Activated CD8-positive, alpha-beta T cell treated with anti-CD3 and anti-CD28 coated beads, Interleukin-2, amount 10 ng/mL, durations not matched to agents 7 days and 5 days (primary cell): ENCODE measurements around the gene CSAG2. TPM values are rescaled to one million over a fixed set of nuclear protein-coding genes. Genes with fewer than 3 reads are reported as not detected.
"Not testable (repeated sequence)": the region's sequence is repeated elsewhere in the genome, so short reads cannot be mapped to it uniquely, and the experiment has no call there.

Source experiments
- ATAC-seq: fragments of 150-1000 bp; cut with Tn5 transposase; one replicate; pipeline ENCODE4 v1.10.0; 2021; ENCODE audit warnings: moderate library complexity
- CTCF ChIA-PET: fragments of 350-600 bp; sonication (Branson Sonifier 250); formaldehyde crosslinking; loops from one replicate; lab custom pipeline; 2021; ENCODE audit warnings: antibody characterized with exemption; lab: Charles Lee
- POLR2A ChIA-PET: fragments of 350-600 bp; sonication (Branson Sonifier 250); formaldehyde crosslinking; loops from one replicate; lab custom pipeline; 2021; ENCODE audit warnings: antibody characterized with exemption; lab: Charles Lee
- DNase-seq: peaks from one replicate; pipeline ENCODE4 v3.0.0-alpha.2; 2020
- H3K27ac Mint-ChIP-seq: one replicate; pipeline ENCODE4 v1.8.0; 2021; ENCODE audit warnings: mild to moderate bottlenecking, mixed read lengths
- H3K27me3 Mint-ChIP-seq: one replicate; pipeline ENCODE4 v1.8.0; 2021; ENCODE audit warnings: low read depth, mixed read lengths
- H3K36me3 Mint-ChIP-seq: one replicate; pipeline ENCODE4 v1.8.0; 2021; ENCODE audit warnings: low read depth, mixed read lengths
- H3K4me1 Mint-ChIP-seq: one replicate; pipeline ENCODE4 v1.8.0; 2021; ENCODE audit warnings: low read depth, mixed read lengths
- H3K4me3 Mint-ChIP-seq: one replicate; pipeline ENCODE4 v1.8.0; 2021; ENCODE audit warnings: mild to moderate bottlenecking, mixed read lengths
- H3K9me3 Mint-ChIP-seq: one replicate; pipeline ENCODE4 v1.8.0; 2022; ENCODE audit warnings: mixed read lengths; ENCODE audit not compliant: insufficient read depth
- total RNA-seq, 2 experiments: library from RNA; stranded (reverse); gene quantifications; one replicate each; pipeline ENCODE4 v1.2.3, GENCODE V29; 2021

CSAG2 gene
- total RNA-seq = not detected

DNA sequence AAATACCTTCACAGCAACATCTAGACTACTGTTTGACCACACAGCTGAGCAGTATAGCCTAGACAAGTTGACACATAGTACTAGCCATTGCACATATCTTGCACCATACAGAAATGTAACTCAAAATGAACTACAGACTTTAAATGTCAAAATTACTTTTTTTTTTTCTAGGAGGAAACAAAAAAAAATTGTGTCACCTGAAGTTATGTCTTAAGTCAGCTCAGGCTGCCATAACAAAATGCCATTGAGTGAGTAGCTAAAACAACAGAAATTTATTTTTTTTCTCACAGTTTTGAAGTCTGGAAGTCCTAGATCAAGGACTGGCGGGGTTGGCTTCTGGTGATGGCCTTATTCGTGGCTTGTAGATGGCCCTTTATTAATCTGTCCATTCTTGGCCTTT lies at the start of gene CSAG2:
Gene CSAG2 (minus strand): TSS at position 101 of the 400 bp plus-strand sequence. CDS start 161 bp downstream, outside the sequence.
- H3K27me3 Mint-ChIP-seq, H3K36me3 Mint-ChIP-seq, H3K4me3 Mint-ChIP-seq, H3K4me1 Mint-ChIP-seq, DNase-seq, H3K27ac Mint-ChIP-seq, CTCF ChIA-PET, ATAC-seq, H3K9me3 Mint-ChIP-seq, POLR2A ChIA-PET: not testable (repeated sequence)

DNA sequence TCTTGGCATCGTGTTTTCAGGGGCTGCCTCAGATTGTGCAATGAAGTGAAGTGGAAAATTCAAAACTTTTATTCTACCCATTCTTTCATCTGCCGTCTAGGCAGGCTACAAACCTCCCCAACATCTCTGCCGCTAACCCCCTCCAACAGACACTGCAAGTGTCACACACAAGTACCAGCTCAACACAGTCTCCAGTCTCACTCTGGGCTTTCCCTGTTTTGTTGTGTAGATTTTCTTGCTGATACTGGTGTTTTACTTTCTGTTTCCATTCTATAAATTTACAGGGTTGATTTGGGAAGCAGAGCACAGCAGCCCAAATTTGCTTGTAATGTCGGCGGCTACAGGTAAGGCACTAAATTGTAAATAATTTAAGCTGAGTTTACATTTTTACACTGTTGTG lies 45.8 kb upstream of the CSAG2 start:
- DNase-seq, POLR2A ChIA-PET, H3K4me1 Mint-ChIP-seq, H3K27ac Mint-ChIP-seq, H3K27me3 Mint-ChIP-seq, H3K9me3 Mint-ChIP-seq, H3K36me3 Mint-ChIP-seq, ATAC-seq, H3K4me3 Mint-ChIP-seq, CTCF ChIA-PET: not testable (repeated sequence)

DNA sequence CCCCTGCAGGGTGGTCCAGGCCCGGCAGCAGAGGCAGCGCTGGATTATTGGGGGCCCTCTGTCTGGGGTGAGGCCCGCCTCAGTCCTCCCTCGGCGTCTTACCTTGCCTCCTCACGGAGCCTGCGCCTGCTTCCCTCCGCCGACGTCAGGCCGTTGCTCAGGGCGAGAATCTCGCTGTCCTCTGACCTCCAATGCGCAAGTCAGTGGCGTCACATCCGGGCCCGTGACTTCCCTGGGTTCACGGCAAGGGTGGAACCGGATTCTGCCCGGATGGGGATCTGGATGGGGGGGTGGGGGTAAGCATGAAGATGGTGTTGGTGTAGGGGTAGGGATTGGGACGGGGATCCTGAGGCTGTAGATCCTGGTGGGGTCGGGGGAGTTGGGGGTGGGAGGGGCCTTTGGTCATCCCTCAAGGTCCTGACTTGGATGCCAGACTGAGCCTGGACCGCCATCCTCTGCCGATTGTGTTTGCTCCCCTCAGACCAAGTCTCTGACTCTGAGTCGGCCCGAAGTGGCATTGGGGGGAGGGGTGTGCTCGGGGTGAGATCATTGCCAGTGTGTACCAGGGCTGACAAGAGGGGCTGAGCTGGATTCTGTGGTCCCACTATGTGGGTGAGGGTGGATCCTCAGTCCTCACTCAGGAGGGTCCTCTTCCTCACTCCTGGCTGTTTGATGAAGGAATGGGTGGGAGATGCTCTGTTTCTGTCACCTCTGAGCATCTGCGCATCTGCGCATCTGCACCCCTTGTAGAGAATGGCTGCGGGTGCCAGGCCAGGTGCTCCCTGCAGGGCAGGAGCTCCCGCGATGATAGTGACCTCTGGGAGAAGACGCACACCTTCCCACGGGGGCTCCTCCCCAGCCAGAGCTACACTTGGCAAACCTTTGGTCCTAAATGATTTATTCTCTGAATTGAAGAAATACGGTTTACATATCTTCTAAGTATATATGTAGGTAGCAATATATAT lies 44.9 kb upstream of the CSAG2 start, which contains the start of gene MAGEA2:
Gene MAGEA2 (minus strand): TSS at position 157 of the 965 bp plus-strand sequence. CDS start 2,479 bp downstream, outside the sequence.
- H3K4me1 Mint-ChIP-seq, H3K4me3 Mint-ChIP-seq, ATAC-seq, POLR2A ChIA-PET, DNase-seq, H3K36me3 Mint-ChIP-seq, CTCF ChIA-PET, H3K27ac Mint-ChIP-seq, H3K9me3 Mint-ChIP-seq, H3K27me3 Mint-ChIP-seq: not testable (repeated sequence)

GRCh38 chrX:152738560-152738959 lies 29.5 kb upstream of the CSAG2 start:
- no peak for ATAC-seq
- POLR2A ChIA-PET = no interaction called here
- Mint-ChIP-seq H3K4me3 (no peak overlapping the region), H3K27ac (no peak overlapping the region), H3K9me3 (no peaks in the 10 kb centered on the region), H3K36me3 (no peaks in the 10 kb centered on the region), H3K27me3 (no peaks in the 10 kb centered on the region), H3K4me1 (no peaks in the 10 kb centered on the region)
- no peak for DNase-seq
- CTCF ChIA-PET = no interaction called here

DNA sequence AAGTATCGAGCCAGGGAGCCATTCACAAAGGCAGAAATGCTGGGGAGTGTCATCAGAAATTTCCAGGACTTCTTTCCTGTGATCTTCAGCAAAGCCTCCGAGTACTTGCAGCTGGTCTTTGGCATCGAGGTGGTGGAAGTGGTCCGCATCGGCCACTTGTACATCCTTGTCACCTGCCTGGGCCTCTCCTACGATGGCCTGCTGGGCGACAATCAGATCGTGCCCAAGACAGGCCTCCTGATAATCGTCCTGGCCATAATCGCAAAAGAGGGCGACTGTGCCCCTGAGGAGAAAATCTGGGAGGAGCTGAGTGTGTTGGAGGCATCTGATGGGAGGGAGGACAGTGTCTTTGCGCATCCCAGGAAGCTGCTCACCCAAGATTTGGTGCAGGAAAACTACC lies 27.5 kb upstream of the CSAG2 start:
- H3K4me3 Mint-ChIP-seq, ATAC-seq, CTCF ChIA-PET, H3K36me3 Mint-ChIP-seq, H3K27ac Mint-ChIP-seq, POLR2A ChIA-PET, H3K27me3 Mint-ChIP-seq, H3K9me3 Mint-ChIP-seq, DNase-seq, H3K4me1 Mint-ChIP-seq: not testable (repeated sequence)

DNA sequence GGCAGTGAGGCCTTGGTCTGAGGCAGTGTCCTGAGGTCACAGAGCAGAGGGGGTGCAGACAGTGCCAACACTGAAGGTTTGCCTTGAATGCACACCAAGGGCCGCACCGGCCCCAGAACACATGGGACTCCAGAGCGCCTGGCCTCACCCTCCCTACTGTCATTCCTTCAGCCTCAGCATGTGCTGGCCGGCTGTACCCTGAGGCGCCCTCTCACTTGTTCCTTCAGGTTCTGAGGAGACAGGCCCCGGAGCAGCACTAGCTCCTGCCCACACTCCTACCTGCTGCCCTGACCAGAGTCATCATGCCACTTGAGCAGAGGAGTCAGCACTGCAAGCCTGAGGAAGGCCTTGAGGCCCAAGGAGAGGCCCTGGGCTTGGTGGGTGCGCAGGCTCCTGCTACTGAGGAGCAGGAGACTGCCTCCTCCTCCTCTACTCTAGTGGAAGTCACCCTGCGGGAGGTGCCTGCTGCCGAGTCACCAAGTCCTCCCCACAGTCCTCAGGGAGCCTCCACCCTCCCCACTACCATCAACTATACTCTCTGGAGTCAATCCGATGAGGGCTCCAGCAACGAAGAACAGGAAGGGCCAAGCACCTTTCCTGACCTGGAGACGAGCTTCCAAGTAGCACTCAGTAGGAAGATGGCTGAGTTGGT lies 26.9 kb upstream of the CSAG2 start:
- H3K4me3 Mint-ChIP-seq = no peak overlapping the region
- H3K27ac Mint-ChIP-seq = no peak overlapping the region
- H3K9me3 Mint-ChIP-seq = no peaks in the 10 kb centered on the region
- no peaks in the 10 kb centered on the region for H3K36me3 Mint-ChIP-seq
- POLR2A ChIA-PET = no interaction called here
- CTCF ChIA-PET = no interaction called here
- H3K27me3 Mint-ChIP-seq = no peaks in the 10 kb centered on the region
- DNase-seq (no peak), ATAC-seq (no peak)
- H3K4me1 Mint-ChIP-seq = no peaks in the 10 kb centered on the region

DNA sequence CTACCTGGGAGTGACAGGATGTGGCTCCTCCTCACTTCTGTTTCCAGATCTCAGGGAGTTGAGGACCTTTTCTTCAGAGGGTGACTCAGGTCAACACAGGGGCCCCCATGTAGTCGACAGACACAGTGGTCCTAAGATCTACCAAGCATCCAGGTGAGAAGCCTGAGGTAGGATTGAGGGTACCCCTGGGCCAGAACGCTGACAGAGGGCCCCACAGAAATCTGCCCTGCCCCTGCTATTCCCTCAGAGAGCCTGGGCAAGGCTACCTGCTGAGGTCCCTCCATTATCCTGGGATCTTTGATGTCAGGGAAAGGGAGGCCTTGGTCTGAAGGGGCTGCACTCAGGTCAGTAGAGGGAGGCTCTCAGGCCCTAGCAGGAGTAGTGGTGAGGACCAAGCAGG lies 26.0 kb upstream of the CSAG2 start:
- Mint-ChIP-seq H3K9me3 (no peaks in the 10 kb centered on the region), H3K36me3 (no peaks in the 10 kb centered on the region), H3K27ac (no peak overlapping the region), H3K27me3 (no peaks in the 10 kb centered on the region), H3K4me1 (no peaks in the 10 kb centered on the region), H3K4me3 (no peak overlapping the region)
- CTCF ChIA-PET = no interaction called here
- POLR2A ChIA-PET = no interaction called here
- DNase-seq (no peak), ATAC-seq (no peak)

DNA sequence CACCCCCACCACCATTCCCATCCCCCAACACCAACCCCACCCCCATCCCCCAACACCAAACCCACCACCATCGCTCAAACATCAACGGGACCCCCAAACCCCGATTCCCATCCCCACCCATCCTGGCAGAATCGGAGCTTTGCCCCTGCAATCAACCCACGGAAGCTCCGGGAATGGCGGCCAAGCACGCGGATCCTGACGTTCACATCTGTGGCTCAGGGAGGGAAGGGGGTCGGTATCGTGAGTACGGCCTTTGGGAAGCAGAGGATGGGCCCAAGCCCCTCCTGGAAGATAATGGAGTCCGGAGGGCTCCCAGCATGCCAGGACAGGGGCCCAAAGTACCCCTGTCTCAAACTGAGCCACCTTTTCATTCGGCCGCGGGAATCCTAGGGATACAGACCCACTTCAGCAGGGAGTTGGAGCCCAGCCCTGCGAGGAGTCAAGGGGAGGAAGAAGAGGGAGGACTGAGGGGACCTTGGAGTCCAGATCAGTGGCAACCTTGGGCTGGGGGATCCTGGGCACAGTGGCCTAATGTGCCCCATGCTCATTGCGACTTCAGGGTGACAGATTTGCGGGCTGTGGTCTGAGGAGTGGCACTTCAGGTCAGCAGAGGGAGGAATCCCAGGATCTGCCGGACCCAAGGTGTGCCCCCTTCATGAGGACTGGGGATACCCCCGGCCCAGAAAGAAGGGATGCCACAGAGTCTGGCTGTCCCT lies 25.2 kb upstream of the CSAG2 start:
- H3K9me3 Mint-ChIP-seq, ATAC-seq, H3K4me1 Mint-ChIP-seq, H3K36me3 Mint-ChIP-seq, H3K27ac Mint-ChIP-seq, CTCF ChIA-PET, DNase-seq, H3K27me3 Mint-ChIP-seq, H3K4me3 Mint-ChIP-seq, POLR2A ChIA-PET: not testable (repeated sequence)

DNA sequence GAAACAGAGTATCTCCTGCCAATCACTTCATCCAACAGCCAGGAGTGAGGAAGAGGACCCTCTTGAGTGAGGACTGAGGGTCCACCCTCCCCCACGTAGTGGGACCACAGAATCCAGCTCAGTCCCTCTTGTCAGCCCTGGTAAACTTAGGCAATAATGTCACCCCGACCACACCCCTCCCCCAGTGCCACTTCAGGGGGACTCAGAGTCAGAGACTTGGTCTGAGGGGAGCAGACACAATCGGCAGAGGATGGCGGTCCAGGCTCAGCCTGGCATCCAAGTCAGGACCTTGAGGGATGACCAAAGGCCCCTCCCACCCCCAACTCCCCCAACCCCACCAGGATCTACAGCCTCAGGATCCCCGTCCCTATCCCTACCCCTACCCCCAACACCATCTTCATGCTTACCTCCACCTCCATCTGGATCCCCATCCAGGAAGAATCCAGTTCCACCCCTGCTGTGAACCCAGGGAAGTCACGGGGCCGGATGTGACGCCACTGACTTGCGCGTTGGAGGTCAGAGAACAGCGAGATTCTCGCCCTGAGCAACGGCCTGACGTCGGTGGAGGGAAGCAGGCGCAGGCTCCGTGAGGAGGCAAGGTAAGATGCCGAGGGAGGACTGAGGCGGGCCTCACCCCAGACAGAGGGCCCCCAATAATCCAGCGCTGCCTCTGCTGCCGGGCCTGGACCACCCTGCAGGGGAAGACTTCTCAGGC lies 24.3 kb upstream of the CSAG2 start, which contains the start of the genes CSAG1 and MAGEA12:
Gene CSAG1 (minus strand): TSS at position 461 of the 715 bp plus-strand sequence. CDS start 1,261 bp downstream, outside the sequence.
Gene MAGEA12 (plus strand): TSS at position 497 of the 715 bp plus-strand sequence. CDS start 2,405 bp downstream, outside the sequence.
- POLR2A ChIA-PET = no interaction called here
- Mint-ChIP-seq H3K4me3 (no peak within 1 kb of the TSS), H3K4me1 (no peaks in the 10 kb centered on the region), H3K36me3 (no peaks in the 10 kb centered on the region), H3K27ac (no peak within 1 kb of the TSS), H3K27me3 (peaks cover 3% of the 10 kb centered on the region), H3K9me3 (no peaks in the 10 kb centered on the region)
- DNase-seq (no peak), ATAC-seq (no peak)
- CTCF ChIA-PET = no interaction called here

GRCh38 chrX:152725409-152725808 lies 16.3 kb upstream of the CSAG2 start:
- Mint-ChIP-seq H3K9me3 (no peaks in the 10 kb centered on the region), H3K27ac (no peak overlapping the region), H3K27me3 (peaks cover 3% of the 10 kb centered on the region), H3K4me1 (no peaks in the 10 kb centered on the region), H3K4me3 (no peak overlapping the region), H3K36me3 (no peaks in the 10 kb centered on the region)
- DNase-seq (no peak), ATAC-seq (no peak)
- ChIA-PET CTCF (no interaction called here), POLR2A (no interaction called here)
